Umbilical cord (tissue), 2 donors: Measurements from ENCODE around the gene TSC22D2. TPM values are rescaled to one million over a fixed set of nuclear protein-coding genes. Genes with fewer than 3 reads are reported as not detected.
A peak's percentile ranks its signal among the peaks of the same experiment; 100 is the strongest.

Experiments used
- DNase-seq: peaks from one replicate; pipeline ENCODE4 v3.0.0-alpha.2; 2015; ENCODE audit warnings: low spot score
- total RNA-seq: library from RNA; depleted of rRNA; stranded (reverse); fragments of >200 nt; gene quantifications from one replicate; pipeline ENCODE4 v1.2.3, GENCODE V29; 2014; ENCODE audit warnings: low replicate concordance; ENCODE audit not compliant: insufficient read depth

Gene TSC22D2
- total RNA-seq, 1 donor from 2014 or later = 20.0 TPM

- no peak for DNase-seq
These were observed 3.9 kb downstream of the TSC22D2 start for GRCh38 chr3:150411976-150412375.

GRCh38 chr3:150412561-150413231 is 4.6 kb downstream of the TSC22D2 start:
- peak; percentile 65 for DNase-seq

- DNase-seq = peak; percentile 71
These were observed 6.2 kb downstream of the TSC22D2 start for GRCh38 chr3:150414258-150414657.

- DNase-seq = peak; percentile 38
These were observed 6.9 kb downstream of the TSC22D2 start for GRCh38 chr3:150414959-150415358.

- no peak for DNase-seq
These were observed 11.2 kb downstream of the TSC22D2 start for GRCh38 chr3:150419076-150419868.

GRCh38 chr3:150419959-150420358 is 11.9 kb downstream of the TSC22D2 start:
- no peak for DNase-seq

- DNase-seq = no peak
These were observed 13.2 kb downstream of the TSC22D2 start for GRCh38 chr3:150421256-150421655.

GRCh38 chr3:150421799-150422548 is 13.9 kb downstream of the TSC22D2 start:
- DNase-seq = no peak

GRCh38 chr3:150422907-150423306 is 14.8 kb downstream of the TSC22D2 start:
- DNase-seq = no peak

GRCh38 chr3:150423761-150424160 is 15.7 kb downstream of the TSC22D2 start:
- no peak for DNase-seq

- no peak for DNase-seq
These were observed 18.2 kb downstream of the TSC22D2 start for GRCh38 chr3:150426292-150426691.

- DNase-seq = no peak
These were observed 20.5 kb downstream of the TSC22D2 start for GRCh38 chr3:150428562-150428961.

- no peak for DNase-seq
These were observed 21.9 kb downstream of the TSC22D2 start for GRCh38 chr3:150429767-150430671.

GRCh38 chr3:150433347-150433746 is 25.2 kb downstream of the TSC22D2 start:
- DNase-seq = no peak

GRCh38 chr3:150434234-150434633 is 26.1 kb downstream of the TSC22D2 start:
- no peak for DNase-seq

GRCh38 chr3:150436161-150436560 is 28.1 kb downstream of the TSC22D2 start:
- DNase-seq = no peak

GRCh38 chr3:150439657-150440056 is 31.6 kb downstream of the TSC22D2 start:
- DNase-seq = no peak

- no peak for DNase-seq
These were observed 35.2 kb downstream of the TSC22D2 start for GRCh38 chr3:150443331-150443741.

GRCh38 chr3:150444371-150444770 is 36.3 kb downstream of the TSC22D2 start:
- DNase-seq = no peak

- DNase-seq = no peak
These were observed 38.4 kb downstream of the TSC22D2 start for GRCh38 chr3:150446470-150446977.

GRCh38 chr3:150447084-150447483 is 39.0 kb downstream of the TSC22D2 start:
- no peak for DNase-seq
